Endothelial cell of umbilical vein (primary cell): ENCODE results near the gene PTTG1IP2. TPM values are rescaled to one million over a fixed set of nuclear protein-coding genes. Genes with fewer than 3 reads are reported as not detected.

Experiments
- BruUV-seq: library from RNA; stranded (reverse); fragments of 400-500 nt; replicated peaks from 2 replicates; lab custom pipeline; 2021; lab: Mats Ljungman, UMichigan
- CTCF ChIA-PET: fragments of 300-600, 350-600 bp; sonication (Branson Sonifier 250); formaldehyde crosslinking; loops from one replicate; lab custom pipeline; 2021; ENCODE audit warnings: antibody characterized with exemption, inconsistent platforms; lab: Charles Lee
- POLR2A ChIA-PET: fragments of 300-600, 350-600 bp; sonication (Branson Sonifier 250); formaldehyde crosslinking; loops from one replicate; lab custom pipeline; 2021; ENCODE audit warnings: antibody characterized with exemption, inconsistent platforms; lab: Charles Lee
- DNase-seq: peaks from one replicate; pipeline ENCODE4 v3.0.0-alpha.2; 2011; ENCODE audit warnings: low read depth, low spot score
- FAIRE-seq: peaks from 2 replicates; lab custom pipeline; 2011; peaks lifted over from hg19 to GRCh38; lab: Jason Lieb, UNC
- H2AFZ ChIP-seq: 2 replicates; pipeline ENCODE4 v1.6.0; 2012; ENCODE audit warnings: low read depth, low read length, control low read depth, inconsistent platforms
- H3K27ac ChIP-seq: 2 replicates; pipeline ENCODE4 v1.5.1; 2011; ENCODE audit warnings: low read depth, mild to moderate bottlenecking, control low read depth, low read length, moderate library complexity; ENCODE audit not compliant: insufficient read depth
- H3K27me3 ChIP-seq, 2 experiments: 2 replicates each; pipeline versions ENCODE4 v1.6.0 to v1.6.1; 2011; ENCODE audit warnings: low read length in 2 of 2, mixed read lengths in 1 of 2; ENCODE audit not compliant: control insufficient read depth in 2 of 2, insufficient read depth in 2 of 2
- H3K36me3 ChIP-seq, 2 experiments: 2 replicates in 1 of 2; 3 replicates in 1 of 2; pipeline ENCODE4 v1.5.1; 2011; ENCODE audit warnings: low read length in 2 of 2, mild to moderate bottlenecking in 1 of 2, moderate library complexity in 1 of 2; ENCODE audit not compliant: control insufficient read depth in 2 of 2, insufficient read depth in 2 of 2; ENCODE audit errors: extremely low read depth in 1 of 2
- H3K4me1 ChIP-seq: 3 replicates; pipeline ENCODE4 v1.5.1; 2011; ENCODE audit warnings: mild to moderate bottlenecking, low read length; ENCODE audit not compliant: control insufficient read depth, insufficient read depth; ENCODE audit errors: extremely low read depth
- H3K4me2 ChIP-seq: 2 replicates; pipeline ENCODE4 v1.6.1; 2011; ENCODE audit warnings: low read length, control low read depth, mixed read lengths; ENCODE audit not compliant: insufficient read depth
- H3K4me3 ChIP-seq, 3 experiments: fragments of 200-600 bp in 1 of 3; sonication (generic), shearing (Covaris generic) in 1 of 3; replicated peaks in 1 of 3; 2 replicates each; pipeline ENCODE4 v1.5.1; 2011 to 2016; ENCODE audit warnings: control low read depth in 3 of 3, low read length in 3 of 3, mild to moderate bottlenecking in 2 of 3, inconsistent platforms in 1 of 3, low read depth in 1 of 3, moderate library complexity in 1 of 3; ENCODE audit not compliant: insufficient read depth in 1 of 3
- H3K79me2 ChIP-seq: 2 replicates; pipeline ENCODE4 v1.6.0; 2012; ENCODE audit warnings: low read length, inconsistent platforms; ENCODE audit not compliant: control insufficient read depth, insufficient read depth
- H3K9ac ChIP-seq: replicated peaks from 2 replicates; pipeline ENCODE3; 2011; ENCODE audit warnings: low read length, control low read depth; ENCODE audit not compliant: insufficient read depth; ENCODE audit errors: extremely low read depth
- H3K9me1 ChIP-seq: replicated peaks from 3 replicates; pipeline ENCODE4 v1.6.0; 2011; ENCODE audit warnings: mild to moderate bottlenecking, low read length; ENCODE audit not compliant: control insufficient read depth, insufficient read depth; ENCODE audit errors: extremely low read depth
- H3K9me3 ChIP-seq: replicated peaks from 2 replicates; pipeline ENCODE4 v1.5.1; 2012; ENCODE audit warnings: low read length, inconsistent platforms; ENCODE audit not compliant: control insufficient read depth, insufficient read depth
- H4K20me1 ChIP-seq: replicated peaks from 2 replicates; pipeline ENCODE3; 2011; ENCODE audit warnings: mild to moderate bottlenecking, low read length; ENCODE audit not compliant: control insufficient read depth, insufficient read depth; ENCODE audit errors: extremely low read depth
- EZH2 ChIP-seq: IDR thresholded peaks from 2 replicates; pipeline ENCODE4 v1.6.1; 2012; ENCODE audit warnings: borderline replicate concordance, low read depth, mild to moderate bottlenecking, moderate library complexity, low read length, inconsistent platforms; ENCODE audit not compliant: severe bottlenecking
- FOS ChIP-seq: IDR thresholded peaks from 2 replicates; pipeline ENCODE4 v1.6.1; 2011; ENCODE audit warnings: mild to moderate bottlenecking, low read length, moderate library complexity, borderline replicate concordance; ENCODE audit not compliant: insufficient read depth
- GATA2 ChIP-seq: IDR thresholded peaks from 2 replicates; pipeline ENCODE4 v1.7.0; 2011; ENCODE audit warnings: low read depth, mild to moderate bottlenecking, moderate library complexity, mixed read lengths, low read length; ENCODE audit not compliant: insufficient read length, insufficient read depth
- JUN ChIP-seq: IDR thresholded peaks from 2 replicates; pipeline ENCODE4 v1.6.1; 2011; ENCODE audit warnings: borderline replicate concordance, low read depth; ENCODE audit not compliant: insufficient read length, insufficient read depth
- MAX ChIP-seq: IDR thresholded peaks from 2 replicates; pipeline ENCODE4 v1.6.1; 2011; ENCODE audit not compliant: insufficient read depth, insufficient read length
- MYC ChIP-seq: IDR thresholded peaks from one replicate; pipeline ENCODE4 v1.6.1; 2011; ENCODE audit warnings: mild to moderate bottlenecking, low read depth, low read length
- POLR2A ChIP-seq: IDR thresholded peaks from 2 replicates; pipeline ENCODE4 v1.6.1; 2012; ENCODE audit warnings: low read depth, mild to moderate bottlenecking, control low read depth, low read length
- POLR2AphosphoS5 ChIP-seq: IDR thresholded peaks from 2 replicates; pipeline ENCODE4 v1.6.1; 2012; ENCODE audit warnings: low read depth, mild to moderate bottlenecking, control low read depth, low read length, moderate library complexity; ENCODE audit not compliant: insufficient read depth
- dilution Hi-C: fragments of 300-500 bp; cut with MboI; formaldehyde crosslinking; loops from one replicate; pipeline ENCODE4 v1.15.0; 2019; ENCODE audit warnings: low sequenced_read_pairs; ENCODE audit not compliant: extremely low pct_ligation_motif_present
- intact Hi-C: fragments of 100-400 bp; cut with micrococcal nuclease; formaldehyde crosslinking; loops from one replicate; pipeline ENCODE4 v1.10.0; 2022
- polyA plus RNA-seq, 4 experiments: library from polyadenylated mRNA; depleted of rRNA in 3 of 4; stranded (reverse) in 3 of 4; unstranded in 1 of 4; fragments of >200 nt; gene quantifications; 2 replicates each; pipeline versions ENCODE4 v1.2.1 to v1.2.3, GENCODE V29; 2011 to 2012; ENCODE audit warnings: missing spikeins in 1 of 4
- total RNA-seq: library from RNA; stranded (reverse); gene quantifications from 2 replicates; pipeline ENCODE4 v1.2.3, GENCODE V29; 2021
- TF ChIP-seq, protein P1 (sequence below), 2 donors: IDR thresholded peaks; 1 replicate in 1 of 2; 2 replicates in 1 of 2; pipeline ENCODE4 v1.5.1; 2011; ENCODE audit warnings: low read length in 2 of 2, mild to moderate bottlenecking in 2 of 2, moderate library complexity in 2 of 2, control low read depth in 1 of 2, inconsistent platforms in 1 of 2, low read depth in 1 of 2; ENCODE audit not compliant: insufficient read depth in 1 of 2; ENCODE audit errors: extremely low read depth in 1 of 2

The PTTG1IP2 gene
- total and polyA plus RNA-seq, 2 donors (not counting 3 experiments of a cell fraction or from before 2014, with no cell fraction given): not detected

- Histone ChIP-seq H4K20me1 (no peaks in the 10 kb centered on the region), H3K9me1 (no peaks in the 10 kb centered on the region), H3K36me3 (no peaks in the 10 kb centered on the region), H3K4me1 (peaks cover 13% of the 10 kb centered on the region), H3K9me3 (no peaks in the 10 kb centered on the region), H3K4me2 (no peak overlapping the region), H3K4me3 (no peak overlapping the region), H3K27ac (no peak overlapping the region), H3K79me2 (no peaks in the 10 kb centered on the region), H3K27me3 (no peaks in the 10 kb centered on the region), H3K9ac (no peak overlapping the region), H2AFZ (no peak overlapping the region)
- TF ChIP-seq GATA2 (no peak), POLR2A (no peak)
- ChIA-PET POLR2A (no interaction called here), CTCF (interaction anchor here (3.5 kb wide), 1 partner anchor 18 kb away, joined by 15 read pairs; no protein-coding TSS in a partner anchor)
- DNase-seq (no peak), FAIRE-seq (no peak)
- intact Hi-C loops: no loop called here
- dilution Hi-C loops: no loop called here
- no TSS peak for BruUV-seq
Measured at GRCh38 chr7:90473814-90474213, 4.4 kb downstream of the PTTG1IP2 start.

DNA sequence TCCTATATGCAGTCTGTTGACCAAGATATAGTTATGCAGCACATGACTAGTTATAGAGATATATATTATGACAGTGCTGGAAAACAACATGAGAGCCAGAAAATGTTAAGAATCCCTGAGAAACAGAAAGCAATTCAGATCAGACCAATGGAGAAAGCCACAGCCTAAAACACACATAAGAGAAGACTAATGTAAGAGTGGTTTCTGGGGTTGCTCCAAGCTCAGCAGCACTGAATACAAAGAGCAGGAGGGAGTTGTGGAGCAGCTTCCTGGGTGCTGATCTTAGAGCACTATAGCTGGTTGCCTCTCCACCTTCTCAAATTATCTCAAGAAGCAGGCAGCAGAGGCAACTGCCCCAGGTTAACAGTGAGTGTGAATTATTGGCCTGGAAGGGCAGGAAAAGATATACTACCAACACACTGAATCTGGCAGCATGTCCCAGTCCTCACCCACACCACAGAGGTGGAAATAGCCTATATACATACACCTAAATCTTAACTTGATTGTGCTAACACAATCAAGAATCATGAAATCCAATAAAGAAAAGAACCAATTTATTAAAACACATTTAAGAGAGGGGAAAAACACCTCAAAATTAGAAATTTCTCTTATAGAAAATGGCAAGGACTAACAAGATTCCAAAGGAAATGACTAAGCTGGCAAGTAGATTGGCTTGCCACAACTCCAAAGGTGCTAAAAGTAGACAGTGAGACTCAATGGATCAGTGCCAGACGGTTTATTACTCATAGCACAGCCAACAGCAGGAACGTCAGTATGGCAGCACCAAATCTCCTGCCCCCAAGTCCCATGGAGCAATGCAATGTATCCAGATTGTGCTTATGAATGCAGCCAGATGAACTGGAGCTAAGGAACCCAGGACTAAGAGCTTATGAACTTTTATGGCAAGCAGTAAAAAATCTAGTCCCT lies 5.1 kb downstream of the PTTG1IP2 start:
- no TSS peak for BruUV-seq
- peak overlapping the region; percentile 57 for H3K4me2 ChIP-seq
- ChIA-PET POLR2A (no interaction called here), CTCF (interaction anchor here (1.2 to 3.5 kb wide), 2 partner anchors 19 to 122 kb away, joined by 3 to 15 read pairs; partner anchors contain the start of gene CDK14)
- H3K79me2 ChIP-seq: no peaks in the 10 kb centered on the region
- H4K20me1 ChIP-seq: no peaks in the 10 kb centered on the region
- H3K9me3 ChIP-seq: no peaks in the 10 kb centered on the region
- H3K9me1 ChIP-seq: no peaks in the 10 kb centered on the region
- TF ChIP-seq, protein P1, sequence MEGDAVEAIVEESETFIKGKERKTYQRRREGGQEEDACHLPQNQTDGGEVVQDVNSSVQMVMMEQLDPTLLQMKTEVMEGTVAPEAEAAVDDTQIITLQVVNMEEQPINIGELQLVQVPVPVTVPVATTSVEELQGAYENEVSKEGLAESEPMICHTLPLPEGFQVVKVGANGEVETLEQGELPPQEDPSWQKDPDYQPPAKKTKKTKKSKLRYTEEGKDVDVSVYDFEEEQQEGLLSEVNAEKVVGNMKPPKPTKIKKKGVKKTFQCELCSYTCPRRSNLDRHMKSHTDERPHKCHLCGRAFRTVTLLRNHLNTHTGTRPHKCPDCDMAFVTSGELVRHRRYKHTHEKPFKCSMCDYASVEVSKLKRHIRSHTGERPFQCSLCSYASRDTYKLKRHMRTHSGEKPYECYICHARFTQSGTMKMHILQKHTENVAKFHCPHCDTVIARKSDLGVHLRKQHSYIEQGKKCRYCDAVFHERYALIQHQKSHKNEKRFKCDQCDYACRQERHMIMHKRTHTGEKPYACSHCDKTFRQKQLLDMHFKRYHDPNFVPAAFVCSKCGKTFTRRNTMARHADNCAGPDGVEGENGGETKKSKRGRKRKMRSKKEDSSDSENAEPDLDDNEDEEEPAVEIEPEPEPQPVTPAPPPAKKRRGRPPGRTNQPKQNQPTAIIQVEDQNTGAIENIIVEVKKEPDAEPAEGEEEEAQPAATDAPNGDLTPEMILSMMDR (IDR thresholded peaks at IDR 0.05; ENCODE audit: extremely low read depth in 1 of 2, insufficient read depth in 1 of 2, low read depth in 1 of 2, low read length in 2 of 2): no peak
- TF ChIP-seq MAX: no peak
- TF ChIP-seq MYC: no peak
- TF ChIP-seq POLR2AphosphoS5: peak; percentile 36
- TF ChIP-seq FOS: peak; percentile 82
- TF ChIP-seq POLR2A: no peak
- no peak for TF ChIP-seq GATA2
- TF ChIP-seq JUN: peak; percentile 51
- no peak for TF ChIP-seq EZH2
- peak; percentile 91 for FAIRE-seq
- peak overlapping the region; percentile 67 for H3K27ac ChIP-seq
- H3K9ac ChIP-seq: no peak overlapping the region
- DNase-seq: peak; percentile 82
- no peak overlapping the region for H3K4me3 ChIP-seq
- peaks cover 13% of the 10 kb centered on the region for H3K4me1 ChIP-seq
- intact Hi-C loops: no loop called here
- no peaks in the 10 kb centered on the region for H3K27me3 ChIP-seq
- H2AFZ ChIP-seq: peak overlapping the region; percentile 44
- dilution Hi-C loops: no loop called here
- H3K36me3 ChIP-seq: no peaks in the 10 kb centered on the region
